HS-5 (cell line): ENCODE measurements around the gene GMEB2.
"Not testable (repeated sequence)": the region's sequence is repeated elsewhere in the genome, so short reads cannot be mapped to it uniquely, and the experiment has no call there.

Source experiments
- DNase-seq: peaks from one replicate; pipeline ENCODE4 v3.0.0-alpha.2; 2012; ENCODE audit warnings: low read depth

GMEB2 gene

GRCh38 chr20:63612276-63612931, 14.5 kb downstream of the GMEB2 start:
- no peak for DNase-seq

- no peak for DNase-seq
Observed at GRCh38 chr20:63611646-63612045, 15.3 kb downstream of the GMEB2 start.

GRCh38 chr20:63610581-63611435, 16.1 kb downstream of the GMEB2 start:
- no peak for DNase-seq

- DNase-seq = no peak
Observed at GRCh38 chr20:63606686-63607085, 20.2 kb downstream of the GMEB2 start.

GRCh38 chr20:63602321-63602720, 24.6 kb downstream of the GMEB2 start:
- DNase-seq = no peak

- DNase-seq = not testable (repeated sequence)
Observed at GRCh38 chr20:63601679-63602078, 25.2 kb downstream of the GMEB2 start.

GRCh38 chr20:63599396-63600050, 27.4 kb downstream of the GMEB2 start:
- no peak for DNase-seq

- DNase-seq = no peak
Observed at GRCh38 chr20:63598479-63599395, 28.2 kb downstream of the GMEB2 start.

GRCh38 chr20:63597651-63598478, 29.0 kb downstream of the GMEB2 start:
- no peak for DNase-seq

GRCh38 chr20:63596423-63596822, 30.5 kb downstream of the GMEB2 start:
- DNase-seq = no peak

GRCh38 chr20:63595416-63596127, 31.3 kb downstream of the GMEB2 start:
- DNase-seq = no peak

GRCh38 chr20:63594043-63594561, 32.8 kb downstream of the GMEB2 start:
- peak; percentile 68 for DNase-seq

- DNase-seq = no peak
Observed at GRCh38 chr20:63592661-63593060, 34.2 kb downstream of the GMEB2 start.

GRCh38 chr20:63591786-63592355, 35.0 kb downstream of the GMEB2 start:
- DNase-seq = no peak

- DNase-seq = no peak
Observed at GRCh38 chr20:63591147-63591533, 35.8 kb downstream of the GMEB2 start.

GRCh38 chr20:63590218-63591146, 36.4 kb downstream of the GMEB2 start:
- no peak for DNase-seq

- no peak for DNase-seq
Observed at GRCh38 chr20:63589261-63590217, 37.4 kb downstream of the GMEB2 start.
